CD4-positive, alpha-beta T cell treated with Interleukin-6 at 100 ng/mL for 8 hours (primary cell): Measurements from ENCODE around the gene CENPF.
"Not testable (repeated sequence)": the region's sequence is repeated elsewhere in the genome, so short reads cannot be mapped to it uniquely, and the experiment has no call there.

Experiments used
- DNase-seq: peaks from one replicate; pipeline ENCODE4 v3.0.0-alpha.2; 2020; ENCODE audit warnings: mixed read lengths, low spot score

Gene CENPF

DNA sequence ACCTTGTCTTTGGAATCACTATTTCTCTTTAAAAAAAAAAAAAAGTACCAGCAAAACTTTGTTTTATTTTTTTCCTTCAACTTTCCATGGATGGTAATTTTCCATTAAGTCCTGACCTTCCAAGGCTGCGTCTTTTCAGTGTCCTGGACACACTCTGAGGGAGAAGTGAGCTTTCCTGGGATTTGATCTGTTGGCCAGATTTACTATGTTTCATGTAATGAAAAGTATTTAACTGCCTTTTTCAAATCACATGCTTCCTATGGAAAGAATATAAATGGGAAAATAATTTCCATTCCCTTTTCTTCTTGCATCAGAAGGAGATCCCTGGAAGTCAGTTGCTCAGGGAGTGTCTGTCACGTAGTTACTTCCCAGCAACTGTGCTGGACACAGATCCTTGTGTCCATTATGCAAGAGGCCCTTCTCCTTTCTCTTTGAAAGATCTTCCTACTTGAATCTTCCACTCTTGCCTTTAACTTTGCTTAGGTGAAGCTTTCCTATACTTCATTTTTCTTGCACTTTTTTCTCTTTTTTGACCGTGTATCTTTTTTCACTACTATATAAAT lies 59.3 kb downstream of the CENPF start:
- DNase-seq, result no peak

DNA sequence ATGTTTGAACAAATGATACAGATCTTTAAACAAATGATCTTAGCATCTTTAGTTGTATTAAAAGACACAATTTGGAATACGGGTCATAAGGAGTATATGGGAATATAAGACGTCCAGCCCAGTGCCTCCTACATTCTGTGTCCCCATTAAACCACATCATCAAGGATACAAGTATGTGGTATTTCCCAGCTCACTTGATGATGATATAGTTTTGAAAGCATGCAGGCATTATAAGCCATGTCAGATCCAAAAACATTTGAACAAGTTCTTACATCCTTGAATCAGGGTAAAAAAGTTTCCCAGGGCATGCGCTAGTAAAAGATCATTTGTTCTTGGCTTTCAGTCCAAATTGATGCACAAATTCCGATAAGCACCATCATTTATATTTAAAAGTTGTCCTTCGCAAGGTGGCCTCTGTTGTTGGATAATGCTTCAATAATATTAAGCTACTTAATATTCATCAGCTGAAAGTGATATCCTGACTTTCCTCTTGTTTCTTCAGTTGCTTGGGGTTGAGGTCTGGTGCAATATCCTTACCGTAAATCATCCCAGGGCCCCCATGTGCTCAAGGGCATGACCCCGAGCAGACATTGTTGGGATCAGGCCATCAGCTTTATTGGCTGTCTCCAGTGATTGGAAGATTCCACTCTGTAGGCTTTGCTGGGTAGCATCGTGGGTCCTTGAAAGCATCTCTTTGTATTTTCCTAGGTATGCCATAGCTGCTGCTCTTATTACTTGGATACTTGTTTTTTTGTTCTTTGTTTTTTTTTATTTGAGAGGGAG lies 61.8 kb downstream of the CENPF start:
- DNase-seq, result no peak

GRCh38 chr1:214665606-214666110 lies 62.7 kb downstream of the CENPF start:
- DNase-seq, result no peak

DNA sequence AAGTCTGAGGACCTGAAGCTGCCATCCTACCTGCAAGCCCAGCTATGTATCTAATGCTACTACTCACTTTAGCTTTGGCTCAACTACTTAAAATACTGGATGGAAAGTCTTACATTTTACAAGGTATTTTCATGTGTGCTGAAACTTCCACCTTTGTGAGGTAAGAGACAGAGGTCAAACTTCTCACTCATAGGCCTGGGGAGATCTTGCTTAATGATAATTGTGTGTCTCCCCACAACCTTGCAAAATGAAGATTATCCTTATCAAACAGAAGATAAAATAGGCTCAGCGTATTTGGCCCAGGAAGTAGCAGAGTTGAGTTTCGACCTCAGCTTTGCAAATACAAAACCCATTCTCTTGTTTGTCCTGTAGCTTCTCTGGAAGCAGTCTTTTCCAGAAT lies 63.7 kb downstream of the CENPF start:
- DNase-seq, result no peak

GRCh38 chr1:214670098-214670497 lies 67.1 kb downstream of the CENPF start:
- DNase-seq, result no peak

DNA sequence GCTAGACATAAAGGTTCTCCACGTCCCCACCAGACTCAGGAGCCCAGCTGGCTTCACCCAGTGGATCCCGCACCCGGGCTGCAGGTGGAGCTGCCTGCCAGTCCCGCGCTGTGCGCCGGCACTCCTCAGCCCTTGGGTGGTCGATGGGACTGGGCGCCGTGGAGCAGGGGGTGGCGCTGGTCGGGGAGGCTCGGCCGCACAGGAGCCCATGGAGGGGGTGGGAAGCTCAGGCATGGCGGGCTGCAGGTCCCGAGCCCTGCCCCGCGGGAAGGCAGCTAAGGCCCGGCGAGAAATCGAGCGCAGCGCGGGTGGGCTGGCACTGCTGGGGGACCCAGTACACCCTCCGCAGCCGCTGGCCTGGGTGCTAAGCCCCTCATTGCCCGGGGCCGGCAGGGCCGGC lies 70.0 kb downstream of the CENPF start:
- not testable (repeated sequence) for DNase-seq

GRCh38 chr1:214673576-214673975 lies 70.6 kb downstream of the CENPF start:
- DNase-seq, result no peak

DNA sequence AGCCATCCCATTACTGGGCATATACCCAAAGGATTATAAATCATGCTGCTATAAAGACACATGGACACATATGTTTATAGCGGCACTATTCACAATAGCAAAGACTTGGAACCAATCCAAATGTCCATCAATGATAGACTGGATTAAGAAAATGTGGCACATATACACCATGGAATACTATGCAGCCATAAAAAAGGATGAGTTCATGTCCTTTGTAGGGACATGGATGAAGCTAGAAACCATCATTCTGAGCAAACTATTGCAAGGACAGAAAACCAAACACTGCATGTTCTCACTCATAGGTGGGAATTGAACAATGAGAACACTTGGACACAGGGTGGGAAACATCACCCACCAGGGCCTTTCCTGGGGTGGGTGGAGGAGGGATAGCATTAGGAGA lies 72.5 kb downstream of the CENPF start:
- DNase-seq, result not testable (repeated sequence)

- DNase-seq, result no peak
Observed at GRCh38 chr1:214676747-214677146, 73.8 kb downstream of the CENPF start.

GRCh38 chr1:214677945-214678344 lies 75.0 kb downstream of the CENPF start:
- DNase-seq, result no peak

GRCh38 chr1:214678386-214678785 lies 75.4 kb downstream of the CENPF start:
- no peak for DNase-seq

DNA sequence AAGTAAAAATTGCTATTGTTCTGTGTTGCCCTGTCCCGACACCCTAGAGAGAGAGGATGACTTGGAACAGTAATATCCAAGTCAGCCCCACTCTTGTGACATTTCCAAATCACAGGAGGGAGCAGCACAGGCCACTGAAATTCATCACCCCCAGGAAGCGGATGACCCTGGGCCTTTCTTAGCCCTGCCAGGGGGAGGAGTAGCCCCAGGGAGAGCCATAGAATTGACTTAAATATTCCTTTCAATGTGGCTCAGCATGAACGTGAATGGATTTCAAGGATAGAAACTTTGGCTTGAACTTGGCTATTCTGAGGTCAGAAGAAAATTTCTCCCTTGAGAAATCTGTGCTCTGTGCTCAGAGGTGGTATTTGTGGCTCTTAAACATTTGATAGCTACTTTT lies 80.6 kb downstream of the CENPF start:
- DNase-seq, result no peak

GRCh38 chr1:214685906-214686305 lies 82.9 kb downstream of the CENPF start:
- DNase-seq, result no peak

DNA sequence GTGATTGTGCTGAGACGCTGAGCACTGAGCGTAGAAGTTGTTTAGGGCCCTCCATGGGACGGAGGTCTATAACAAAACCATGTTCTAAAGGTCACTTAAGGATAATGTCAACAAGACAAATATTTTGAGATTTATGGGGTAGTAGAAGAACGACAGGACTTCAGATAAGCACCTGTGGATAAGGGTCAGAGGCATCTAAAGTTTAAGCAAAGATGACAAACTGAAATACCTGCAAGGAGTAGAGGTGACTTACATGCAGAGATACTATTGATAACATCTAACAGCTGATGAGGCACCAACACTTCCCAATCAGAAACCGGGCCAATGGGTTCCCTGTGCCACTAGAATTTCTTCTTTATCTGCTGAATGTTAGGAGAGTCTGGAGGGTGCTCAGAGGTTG lies 83.5 kb downstream of the CENPF start:
- DNase-seq, result no peak

DNA sequence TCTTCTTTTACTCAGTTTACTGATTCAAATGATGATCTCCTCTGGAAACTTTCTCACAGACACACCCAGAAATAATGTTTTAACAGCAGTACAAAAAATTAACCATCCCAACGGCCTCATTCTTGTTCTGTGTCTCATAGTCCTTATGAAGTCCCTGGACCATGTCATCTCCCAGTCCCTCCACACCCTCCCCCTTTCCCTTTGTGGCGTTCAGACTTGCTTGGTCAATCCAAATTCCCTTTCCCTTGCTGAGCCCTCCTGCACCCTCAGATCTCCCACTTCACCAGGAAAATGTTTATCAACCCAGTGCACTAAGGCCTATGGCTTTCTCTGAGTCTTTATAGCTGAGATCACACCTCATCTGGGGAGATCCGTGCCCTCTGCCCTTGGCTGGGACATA lies 85.9 kb downstream of the CENPF start:
- no peak for DNase-seq

- no peak for DNase-seq
Observed at GRCh38 chr1:214694769-214695168, 91.8 kb downstream of the CENPF start.

DNA sequence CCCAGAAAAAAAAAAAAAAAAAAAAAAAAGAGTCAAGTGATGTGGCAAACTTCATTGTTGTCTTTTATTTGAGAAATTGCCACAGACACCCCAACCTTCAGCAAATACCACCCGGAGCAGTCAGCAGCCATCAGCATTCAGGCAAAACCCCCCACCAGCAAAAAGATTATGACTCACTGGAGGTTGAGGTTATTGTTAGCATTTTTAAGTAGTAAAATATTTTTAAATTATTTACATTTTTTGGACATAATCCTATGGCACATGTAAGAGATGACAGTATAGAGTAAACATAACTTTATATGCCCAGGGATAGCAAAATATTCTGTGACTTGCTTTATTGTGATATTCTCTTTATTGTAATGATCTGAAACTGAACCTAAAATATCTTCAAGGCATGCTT lies 95.6 kb downstream of the CENPF start:
- DNase-seq, result no peak

DNA sequence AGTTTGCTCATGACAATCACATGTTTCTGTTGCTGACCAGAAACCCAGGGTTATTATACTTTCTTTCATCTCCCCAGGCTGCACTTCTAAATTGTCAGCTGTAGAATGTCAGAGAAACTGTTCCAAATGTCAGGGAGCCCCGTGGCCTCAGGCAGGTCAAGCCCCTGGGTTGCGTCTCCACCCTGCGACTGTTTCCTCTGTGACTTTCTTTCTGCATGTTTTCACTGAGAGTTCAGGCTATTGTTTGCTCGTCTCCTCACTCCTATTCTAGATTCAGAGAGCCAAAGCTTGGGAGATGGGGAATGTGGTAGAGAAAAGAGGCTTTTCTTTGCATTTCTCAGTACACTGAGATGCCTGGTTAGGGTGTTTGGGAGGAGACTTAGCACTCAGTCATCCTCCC lies 97.4 kb downstream of the CENPF start:
- DNase-seq, result no peak

DNA sequence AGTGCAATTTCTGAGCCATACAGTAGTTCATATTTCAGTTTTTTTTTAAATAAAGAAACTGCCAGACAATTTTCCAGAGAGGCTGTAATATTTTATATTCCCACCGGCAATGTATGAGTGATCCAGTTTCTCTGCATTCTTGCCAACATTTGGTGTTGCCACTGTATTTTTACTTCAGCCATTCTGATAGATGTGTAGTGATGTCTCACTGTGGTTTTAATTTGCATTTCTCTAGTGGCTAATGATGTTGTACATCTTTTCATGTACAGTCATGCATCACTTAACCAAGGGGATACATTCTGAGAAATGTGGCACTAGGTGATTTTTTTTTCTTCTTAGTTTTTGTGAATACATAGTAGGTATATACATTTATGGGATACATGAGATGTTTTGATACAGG lies 99.6 kb downstream of the CENPF start:
- no peak for DNase-seq

GRCh38 chr1:214707306-214708087 lies 104.5 kb downstream of the CENPF start:
- DNase-seq, result no peak

GRCh38 chr1:214708321-214708955 lies 105.4 kb downstream of the CENPF start:
- DNase-seq, result no peak

DNA sequence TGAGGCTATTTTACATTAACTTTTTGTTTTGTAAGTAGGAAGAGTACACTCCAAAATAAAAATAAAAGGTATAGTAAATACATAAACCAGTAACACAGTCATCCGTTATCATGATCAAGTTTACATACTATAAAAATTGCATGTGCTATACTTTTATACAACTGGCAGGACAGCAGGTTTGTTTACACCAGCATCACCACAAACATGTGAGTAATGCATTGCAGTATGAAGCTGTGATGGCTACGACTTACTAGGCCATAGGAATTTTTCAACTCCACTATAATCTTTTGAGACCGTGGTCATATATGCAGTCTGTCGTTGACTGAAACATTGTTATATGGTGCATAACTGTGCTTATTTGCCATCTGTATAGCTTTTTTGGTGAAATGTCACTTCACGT lies 106.2 kb downstream of the CENPF start:
- DNase-seq, result no peak

DNA sequence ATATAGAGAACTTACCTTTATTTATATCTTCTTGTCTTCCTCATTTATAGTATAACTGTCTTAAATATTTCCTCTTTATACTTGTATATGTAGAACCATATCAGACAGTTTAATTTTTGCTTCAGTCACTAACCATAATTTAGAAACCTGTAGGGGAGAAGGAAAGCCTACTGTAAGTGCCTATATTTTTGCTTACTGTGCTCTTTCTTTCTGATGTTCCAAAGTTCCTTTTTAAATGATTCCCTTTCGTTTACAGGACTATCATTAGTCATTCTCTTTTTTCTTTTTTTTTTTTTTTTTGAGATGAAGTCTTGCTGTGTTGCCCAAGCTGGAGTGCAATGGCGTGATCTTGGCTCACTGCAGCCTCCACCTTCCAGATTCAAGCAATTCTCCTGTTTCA lies 109.7 kb downstream of the CENPF start:
- DNase-seq, result no peak
